ENCODE measurements around the gene LETM1. TPM values are rescaled to one million over a fixed set of nuclear protein-coding genes. Genes with fewer than 3 reads are reported as not detected.

The LETM1 gene
- total and polyA plus RNA-seq, 10 donors: 6.5 to 47.7 (median 34.7) TPM

DNA sequence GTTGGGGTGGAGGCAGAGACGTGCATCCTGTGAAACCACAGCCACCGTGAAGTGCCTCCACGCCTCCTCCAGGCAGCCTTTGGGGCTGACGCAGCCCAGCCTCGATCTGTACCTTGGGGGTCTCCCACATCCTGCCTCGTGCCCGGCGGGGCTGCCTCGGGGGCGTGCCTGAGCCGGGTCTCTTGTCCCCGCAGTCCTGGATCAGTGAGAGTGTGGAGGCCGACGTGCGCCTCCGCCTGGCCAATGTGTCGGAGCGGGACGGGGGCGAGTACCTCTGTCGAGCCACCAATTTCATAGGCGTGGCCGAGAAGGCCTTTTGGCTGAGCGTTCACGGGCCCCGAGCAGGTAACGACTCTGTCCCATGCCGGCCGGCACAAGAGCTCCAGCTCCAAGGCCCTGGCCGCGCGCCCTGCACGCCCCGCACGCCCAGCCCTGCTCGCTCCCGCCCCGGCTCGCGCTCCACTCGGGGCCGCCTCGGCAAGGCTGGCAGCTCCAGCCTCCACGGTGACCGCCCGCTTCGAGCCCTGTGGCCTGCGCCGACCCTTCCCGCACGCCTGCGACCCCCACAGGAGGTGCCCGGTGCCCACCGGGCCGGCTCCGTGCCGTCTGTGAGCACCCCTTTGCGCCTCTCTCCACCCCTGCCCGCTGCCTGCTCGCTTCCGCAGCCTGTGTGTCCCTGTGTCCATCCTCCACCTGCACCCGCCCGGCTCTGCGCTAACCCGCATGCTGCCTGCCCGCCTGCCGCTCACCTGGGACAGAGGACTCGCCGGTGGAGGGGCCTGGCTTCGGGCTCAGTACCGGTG lies 53.0 kb downstream of the LETM1 start:
- no peak for DNase-seq
- no peak for TF ChIP-seq POLR2AphosphoS5 (IDR thresholded peaks at IDR 0.05)
- TF ChIP-seq, protein P1, sequence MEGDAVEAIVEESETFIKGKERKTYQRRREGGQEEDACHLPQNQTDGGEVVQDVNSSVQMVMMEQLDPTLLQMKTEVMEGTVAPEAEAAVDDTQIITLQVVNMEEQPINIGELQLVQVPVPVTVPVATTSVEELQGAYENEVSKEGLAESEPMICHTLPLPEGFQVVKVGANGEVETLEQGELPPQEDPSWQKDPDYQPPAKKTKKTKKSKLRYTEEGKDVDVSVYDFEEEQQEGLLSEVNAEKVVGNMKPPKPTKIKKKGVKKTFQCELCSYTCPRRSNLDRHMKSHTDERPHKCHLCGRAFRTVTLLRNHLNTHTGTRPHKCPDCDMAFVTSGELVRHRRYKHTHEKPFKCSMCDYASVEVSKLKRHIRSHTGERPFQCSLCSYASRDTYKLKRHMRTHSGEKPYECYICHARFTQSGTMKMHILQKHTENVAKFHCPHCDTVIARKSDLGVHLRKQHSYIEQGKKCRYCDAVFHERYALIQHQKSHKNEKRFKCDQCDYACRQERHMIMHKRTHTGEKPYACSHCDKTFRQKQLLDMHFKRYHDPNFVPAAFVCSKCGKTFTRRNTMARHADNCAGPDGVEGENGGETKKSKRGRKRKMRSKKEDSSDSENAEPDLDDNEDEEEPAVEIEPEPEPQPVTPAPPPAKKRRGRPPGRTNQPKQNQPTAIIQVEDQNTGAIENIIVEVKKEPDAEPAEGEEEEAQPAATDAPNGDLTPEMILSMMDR (IDR thresholded peaks at IDR 0.05 in 8 of 11, conservative IDR thresholded peaks at IDR 0.05 in 3 of 11): no peak
- H3K4me1 ChIP-seq: no peaks in the 10 kb centered on the region
- H3K27me3 ChIP-seq (replicated peaks in 1 of 7): peaks cover 0 to 36% (median 10%) of the 10 kb centered on the region in 7 donors
- WGBS, 5 donors: 89 to 93% (median 91%) methylated on average over 26 to 71 of the region's 71 CpGs
- H3K27ac ChIP-seq: no peak overlapping the region
- H3K36me3 ChIP-seq: no peaks in the 10 kb centered on the region
- H3K9me3 ChIP-seq: no peaks in the 10 kb centered on the region
- no peak overlapping the region for H3K4me3 ChIP-seq
- intact Hi-C loops (cut with DNase I; ENCODE audit: low total_unique reads): no loop called here

DNA sequence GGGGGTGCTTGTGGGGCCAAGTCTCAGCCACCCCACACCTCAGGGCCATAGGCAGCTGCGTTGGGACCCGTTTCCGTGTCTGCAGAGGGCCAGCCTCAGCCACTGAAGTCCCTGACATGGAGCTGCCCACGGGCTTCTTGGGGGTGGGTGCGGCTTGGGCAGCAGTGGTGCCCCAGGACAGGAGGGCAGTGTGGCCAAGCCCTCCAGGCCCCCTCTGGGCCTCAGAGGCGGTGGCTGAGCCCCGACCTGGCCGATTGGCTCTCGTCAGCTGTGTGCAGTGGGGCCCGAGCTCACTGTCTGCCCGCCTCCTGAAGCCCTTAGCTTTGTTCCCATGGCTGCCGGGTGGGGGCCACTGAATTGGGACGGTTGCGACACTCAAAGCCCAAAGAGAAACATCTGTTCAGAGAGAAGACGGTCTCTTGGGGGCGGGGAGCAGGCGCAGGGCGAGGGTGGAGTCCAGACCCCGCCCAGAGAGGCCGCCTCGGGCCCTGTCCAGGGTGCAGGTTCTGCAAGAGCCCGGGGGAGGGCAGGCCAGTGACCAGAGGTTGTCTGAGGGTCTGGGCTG lies 53.7 kb downstream of the LETM1 start:
- no peaks in the 10 kb centered on the region for H3K36me3 ChIP-seq
- WGBS, 5 donors: 63 to 91% (median 74%) methylated on average over 15 to 22 of the region's 22 CpGs
- H3K9me3 ChIP-seq: no peaks in the 10 kb centered on the region
- intact Hi-C loops (cut with DNase I; ENCODE audit: low total_unique reads): no loop called here
- no peak overlapping the region for H3K4me3 ChIP-seq
- TF ChIP-seq, protein P1 (IDR thresholded peaks at IDR 0.05 in 8 of 11, conservative IDR thresholded peaks at IDR 0.05 in 3 of 11): no peak
- TF ChIP-seq POLR2AphosphoS5 (IDR thresholded peaks at IDR 0.05) (no peak), POLR2A (IDR thresholded peaks at IDR 0.05) (no peak)
- no peaks in the 10 kb centered on the region for H3K4me1 ChIP-seq
- peaks cover 0 to 43% (median 16%) of the 10 kb centered on the region in 7 donors for H3K27me3 ChIP-seq (replicated peaks in 1 of 7)
- no peak for DNase-seq
- no peak overlapping the region for H3K27ac ChIP-seq

GRCh38 chr4:1801286-1801958 lies 54.5 kb downstream of the LETM1 start:
- peaks cover 0 to 3% (median 0%) of the 10 kb centered on the region in 6 donors for H3K4me1 ChIP-seq
- peaks cover 0 to 51% (median 24%) of the 10 kb centered on the region in 7 donors for H3K27me3 ChIP-seq (replicated peaks in 1 of 7)
- H3K27ac ChIP-seq: no peak overlapping the region
- no peak for DNase-seq
- TF ChIP-seq, protein P1 (IDR thresholded peaks at IDR 0.05 in 8 of 11, conservative IDR thresholded peaks at IDR 0.05 in 3 of 11): no peak
- TF ChIP-seq POLR2AphosphoS5 (IDR thresholded peaks at IDR 0.05): no peak
- TF ChIP-seq POLR2A (IDR thresholded peaks at IDR 0.05): no peak
- intact Hi-C loops (cut with DNase I; ENCODE audit: low total_unique reads): no loop called here
- no peaks in the 10 kb centered on the region for H3K9me3 ChIP-seq
- 91 to 98% (median 93%) methylated on average over 24 to 56 of the region's 56 CpGs for WGBS, 5 donors
- H3K36me3 ChIP-seq: no peaks in the 10 kb centered on the region
- no peak overlapping the region for H3K4me3 ChIP-seq

DNA sequence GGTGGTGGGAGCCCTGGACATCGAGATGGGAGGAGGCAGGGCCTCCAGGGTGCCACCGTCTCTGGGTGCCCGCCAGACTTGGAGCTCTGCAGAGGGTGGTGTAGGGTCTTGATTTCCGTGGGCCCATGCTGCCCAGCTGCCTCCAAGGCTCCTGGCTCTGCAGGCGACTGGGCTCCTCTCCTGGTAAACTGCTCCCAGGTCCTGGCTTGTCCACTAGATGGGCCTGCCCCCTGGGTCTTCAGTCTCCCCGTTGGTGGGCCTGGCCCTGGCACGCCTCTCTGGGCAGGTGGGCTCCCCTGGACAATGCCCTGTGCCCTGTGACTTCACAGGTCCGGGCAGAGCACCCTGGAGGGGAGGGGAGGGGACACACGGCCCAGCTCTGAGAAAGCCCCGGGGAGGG lies 55.2 kb downstream of the LETM1 start:
- Histone ChIP-seq H3K9me3 (no peaks in the 10 kb centered on the region), H3K4me3 (no peak overlapping the region), H3K4me1 (peaks cover 0 to 9% (median 1%) of the 10 kb centered on the region in 6 donors), H3K36me3 (no peaks in the 10 kb centered on the region), H3K27me3 (replicated peaks in 1 of 7) (peaks cover 0 to 57% (median 31%) of the 10 kb centered on the region in 7 donors), H3K27ac (no peak overlapping the region)
- TF ChIP-seq POLR2A (IDR thresholded peaks at IDR 0.05) (no peak), POLR2AphosphoS5 (IDR thresholded peaks at IDR 0.05) (no peak)
- TF ChIP-seq, protein P1 (IDR thresholded peaks at IDR 0.05 in 8 of 11, conservative IDR thresholded peaks at IDR 0.05 in 3 of 11): no peak
- no peak for DNase-seq
- 79 to 91% (median 84%) methylated on average over 5 to 10 of the region's 10 CpGs for WGBS, 5 donors
- intact Hi-C loops (cut with DNase I; ENCODE audit: low total_unique reads): no loop called here
